Chondrocyte (in vitro differentiated cells): ENCODE measurements around the gene SLC35E3. TPM values are rescaled to one million over a fixed set of nuclear protein-coding genes. Genes with fewer than 3 reads are reported as not detected.

Experiments
- DNase-seq: peaks from one replicate; pipeline ENCODE4 v3.0.0; 2021; ENCODE audit warnings: mixed read lengths, low spot score
- H3K27ac Mint-ChIP-seq: one replicate; pipeline ENCODE4 v1.8.0; 2021; ENCODE audit warnings: mild to moderate bottlenecking, moderate library complexity, mixed read lengths; ENCODE audit not compliant: unreplicated experiment
- H3K27me3 Mint-ChIP-seq: 2 replicates; pipeline ENCODE4 v1.8.0; 2021; ENCODE audit warnings: low read depth, mixed read lengths
- H3K36me3 Mint-ChIP-seq: 2 replicates; pipeline ENCODE4 v1.8.0; 2021; ENCODE audit warnings: low read depth, mixed read lengths
- H3K4me1 Mint-ChIP-seq: 2 replicates; pipeline ENCODE4 v1.8.0; 2021; ENCODE audit warnings: low read depth, mild to moderate bottlenecking, mixed read lengths
- H3K4me3 Mint-ChIP-seq: one replicate; pipeline ENCODE4 v1.8.0; 2021; ENCODE audit warnings: mild to moderate bottlenecking, moderate library complexity, mixed read lengths; ENCODE audit not compliant: unreplicated experiment
- H3K9me3 Mint-ChIP-seq: 2 replicates; pipeline ENCODE4 v1.8.0; 2021; ENCODE audit warnings: low read depth, mixed read lengths
- total RNA-seq: library from RNA; stranded (reverse); gene quantifications from 3 replicates; pipeline ENCODE4 v1.2.1, GENCODE V29; 2021
- TF ChIP-seq, protein P1 (sequence below): fragments of 200-600 bp; sonication (generic); IDR thresholded peaks from 2 replicates; pipeline ENCODE4 v1.5.0; 2021; ENCODE audit warnings: antibody characterized with exemption, mild to moderate bottlenecking, moderate library complexity

SLC35E3 gene
- total RNA-seq, 1 donor from 2014 or later: 13.6 TPM

GRCh38 chr12:68793436-68793835 is 47.5 kb downstream of the SLC35E3 start:
- no peak overlapping the region for H3K4me3 Mint-ChIP-seq
- H3K27me3 Mint-ChIP-seq: no peaks in the 10 kb centered on the region
- no peaks in the 10 kb centered on the region for H3K9me3 Mint-ChIP-seq
- DNase-seq: no peak
- H3K4me1 Mint-ChIP-seq: no peaks in the 10 kb centered on the region
- H3K36me3 Mint-ChIP-seq: no peaks in the 10 kb centered on the region
- TF ChIP-seq, protein P1, sequence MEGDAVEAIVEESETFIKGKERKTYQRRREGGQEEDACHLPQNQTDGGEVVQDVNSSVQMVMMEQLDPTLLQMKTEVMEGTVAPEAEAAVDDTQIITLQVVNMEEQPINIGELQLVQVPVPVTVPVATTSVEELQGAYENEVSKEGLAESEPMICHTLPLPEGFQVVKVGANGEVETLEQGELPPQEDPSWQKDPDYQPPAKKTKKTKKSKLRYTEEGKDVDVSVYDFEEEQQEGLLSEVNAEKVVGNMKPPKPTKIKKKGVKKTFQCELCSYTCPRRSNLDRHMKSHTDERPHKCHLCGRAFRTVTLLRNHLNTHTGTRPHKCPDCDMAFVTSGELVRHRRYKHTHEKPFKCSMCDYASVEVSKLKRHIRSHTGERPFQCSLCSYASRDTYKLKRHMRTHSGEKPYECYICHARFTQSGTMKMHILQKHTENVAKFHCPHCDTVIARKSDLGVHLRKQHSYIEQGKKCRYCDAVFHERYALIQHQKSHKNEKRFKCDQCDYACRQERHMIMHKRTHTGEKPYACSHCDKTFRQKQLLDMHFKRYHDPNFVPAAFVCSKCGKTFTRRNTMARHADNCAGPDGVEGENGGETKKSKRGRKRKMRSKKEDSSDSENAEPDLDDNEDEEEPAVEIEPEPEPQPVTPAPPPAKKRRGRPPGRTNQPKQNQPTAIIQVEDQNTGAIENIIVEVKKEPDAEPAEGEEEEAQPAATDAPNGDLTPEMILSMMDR: no peak
- H3K27ac Mint-ChIP-seq: no peak overlapping the region

DNA sequence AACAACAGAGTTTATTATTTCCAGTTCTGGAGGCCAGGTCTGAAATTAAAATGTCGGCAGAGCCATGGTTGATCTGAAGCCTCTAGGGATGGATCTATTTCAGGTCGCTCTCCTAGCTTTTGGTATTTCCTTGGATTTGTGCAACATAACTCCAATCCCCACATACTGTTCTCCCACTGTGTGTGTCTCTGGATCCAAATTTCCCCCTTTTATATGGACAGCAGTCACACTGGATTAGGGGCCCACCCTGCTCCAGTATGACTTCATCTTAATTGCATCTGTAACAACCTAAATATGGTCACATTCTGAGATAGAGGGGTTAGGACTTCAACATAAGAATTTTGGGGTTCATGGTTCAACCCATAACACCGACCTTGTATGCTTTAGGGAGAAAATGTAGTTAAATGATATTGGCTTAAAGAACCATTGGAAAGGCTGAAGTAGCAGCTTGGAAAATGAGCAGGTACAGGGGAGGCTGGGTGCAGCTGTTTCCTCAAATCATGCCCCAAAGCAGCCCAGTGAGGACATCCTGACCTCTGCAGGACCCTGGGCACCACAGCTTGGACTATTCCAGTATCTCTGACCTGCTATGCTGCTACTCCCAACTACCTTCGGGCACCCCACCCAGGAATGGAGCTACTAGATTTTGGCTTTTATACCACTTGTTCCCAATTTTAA is 48.1 kb downstream of the SLC35E3 start:
- DNase-seq: no peak
- H3K4me1 Mint-ChIP-seq: no peaks in the 10 kb centered on the region
- H3K36me3 Mint-ChIP-seq: no peaks in the 10 kb centered on the region
- no peak overlapping the region for H3K4me3 Mint-ChIP-seq
- no peak overlapping the region for H3K27ac Mint-ChIP-seq
- TF ChIP-seq, protein P1: no peak
- H3K9me3 Mint-ChIP-seq: no peaks in the 10 kb centered on the region
- no peaks in the 10 kb centered on the region for H3K27me3 Mint-ChIP-seq

- no peak for DNase-seq
- TF ChIP-seq, protein P1: no peak
- Mint-ChIP-seq H3K36me3 (no peaks in the 10 kb centered on the region), H3K4me1 (no peaks in the 10 kb centered on the region), H3K27ac (no peak overlapping the region), H3K9me3 (no peaks in the 10 kb centered on the region), H3K27me3 (no peaks in the 10 kb centered on the region), H3K4me3 (no peak overlapping the region)
These were observed 48.8 kb downstream of the SLC35E3 start for GRCh38 chr12:68794653-68795251.

- no peaks in the 10 kb centered on the region for H3K27me3 Mint-ChIP-seq
- no peak for DNase-seq
- H3K27ac Mint-ChIP-seq: no peak overlapping the region
These were observed 50.4 kb downstream of the SLC35E3 start for GRCh38 chr12:68796399-68796798.

GRCh38 chr12:68798882-68799234 is 52.9 kb downstream of the SLC35E3 start:
- Mint-ChIP-seq H3K4me3 (no peak overlapping the region), H3K36me3 (no peaks in the 10 kb centered on the region)
- TF ChIP-seq, protein P1: no peak

More at GRCh38 chr12:68796399-68796798, 50.4 kb downstream of the SLC35E3 start:
- TF ChIP-seq, protein P1: no peak
- Mint-ChIP-seq H3K4me3 (no peak overlapping the region), H3K36me3 (no peaks in the 10 kb centered on the region), H3K9me3 (no peaks in the 10 kb centered on the region), H3K4me1 (no peaks in the 10 kb centered on the region)

More at GRCh38 chr12:68798882-68799234, 52.9 kb downstream of the SLC35E3 start:
- Mint-ChIP-seq H3K27ac (no peak overlapping the region), H3K9me3 (no peaks in the 10 kb centered on the region), H3K27me3 (no peaks in the 10 kb centered on the region), H3K4me1 (no peaks in the 10 kb centered on the region)
- DNase-seq: no peak
